Subcutaneous adipose tissue (tissue), 4 donors: ENCODE measurements around the gene TAX1BP1. TPM values are rescaled to one million over a fixed set of nuclear protein-coding genes. Genes with fewer than 3 reads are reported as not detected.

Experiments used
- CTCF ChIP-seq: fragments of 450-650 bp; IDR thresholded peaks from one replicate; pipeline ENCODE4 v1.5.1; 2016; ENCODE audit warnings: low read depth, mild to moderate bottlenecking, control low read depth, antibody characterized with exemption, moderate library complexity
- total RNA-seq, 4 donors: library from RNA; depleted of rRNA; stranded (reverse); fragments of >200 nt; gene quantifications; one replicate each; pipeline ENCODE4 v1.1.0, GENCODE V29; 2016

TAX1BP1 gene
- total RNA-seq, 4 donors from 2014 or later, result 80.8 to 113 (median 101) TPM

- no peak for TF ChIP-seq CTCF
Measured at GRCh38 chr7:27750316-27750715, 10.4 kb downstream of the TAX1BP1 start.

GRCh38 chr7:27751888-27752660 is 12.1 kb downstream of the TAX1BP1 start:
- TF ChIP-seq CTCF, result no peak

GRCh38 chr7:27753863-27754262 is 13.9 kb downstream of the TAX1BP1 start:
- no peak for TF ChIP-seq CTCF

GRCh38 chr7:27756298-27756697 is 16.3 kb downstream of the TAX1BP1 start:
- no peak for TF ChIP-seq CTCF

GRCh38 chr7:27759491-27759890 is 19.5 kb downstream of the TAX1BP1 start:
- TF ChIP-seq CTCF, result no peak

- TF ChIP-seq CTCF, result no peak
Measured at GRCh38 chr7:27762062-27762461, 22.1 kb downstream of the TAX1BP1 start.

GRCh38 chr7:27763983-27764508 is 24.1 kb downstream of the TAX1BP1 start:
- TF ChIP-seq CTCF, result no peak
